Dedifferentiated amniotic fluid mesenchymal stem cell (primary cell): ENCODE data around the gene SBNO1.
"Not testable (repeated sequence)": the region's sequence is repeated elsewhere in the genome, so short reads cannot be mapped to it uniquely, and the experiment has no call there.

Experiments
- DNase-seq: peaks from one replicate; pipeline ENCODE4 v3.0.0-alpha.2; 2016; ENCODE audit errors: extremely low spot score

The SBNO1 gene

GRCh38 chr12:123364532-123365024, at the start of gene SBNO1:
Gene SBNO1 (minus strand): TSS chr12:123364847. CDS start chr12:123350441, 14,406 bp downstream.
- DNase-seq, result peak; percentile 77

GRCh38 chr12:123410041-123410412, 45.4 kb upstream of the SBNO1 start:
- no peak for DNase-seq

- not testable (repeated sequence) for DNase-seq
Observed at GRCh38 chr12:123409284-123410040, 44.8 kb upstream of the SBNO1 start.

GRCh38 chr12:123408619-123409018, 44.0 kb upstream of the SBNO1 start:
- not testable (repeated sequence) for DNase-seq

DNA sequence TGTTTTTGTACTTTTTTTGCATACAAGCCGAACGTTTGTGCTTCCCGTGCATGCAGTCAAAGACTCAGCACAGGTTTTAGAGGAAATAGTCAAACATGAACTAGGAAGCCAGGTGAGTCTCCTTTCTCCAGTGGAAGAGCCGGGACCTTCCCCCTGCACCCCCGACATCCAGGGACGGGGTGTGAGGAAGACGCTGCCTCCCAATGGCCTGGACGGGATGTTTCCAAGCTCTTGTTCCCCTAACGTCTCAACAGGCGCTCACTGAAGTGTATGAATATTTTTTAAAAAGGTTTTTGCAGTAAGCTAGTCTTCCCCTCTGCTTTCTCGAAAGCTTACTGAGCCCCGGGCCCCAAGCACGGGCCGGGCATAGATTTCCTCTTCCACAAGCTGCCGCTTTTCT, 43.3 kb upstream of the SBNO1 start:
- not testable (repeated sequence) for DNase-seq

GRCh38 chr12:123407269-123407668, 42.6 kb upstream of the SBNO1 start:
- DNase-seq, result not testable (repeated sequence)

DNA sequence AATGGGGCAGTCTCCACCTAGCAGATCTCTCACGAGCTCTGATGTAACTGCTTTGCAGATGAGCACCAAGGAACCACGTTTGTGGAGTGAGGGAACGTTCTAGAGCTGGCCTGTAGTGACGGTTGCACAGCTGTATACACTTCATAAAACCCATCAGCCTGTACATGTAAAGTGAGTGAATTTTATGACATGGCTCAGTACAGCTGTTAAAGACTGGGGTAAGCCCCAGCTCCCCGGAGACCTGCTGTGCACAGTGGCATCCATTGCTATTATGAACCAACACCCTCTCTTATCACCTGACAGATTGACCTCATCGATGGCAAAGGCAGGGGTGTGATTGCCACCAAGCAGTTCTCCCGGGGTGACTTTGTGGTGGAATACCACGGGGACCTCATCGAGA, 39.9 kb upstream of the SBNO1 start:
- no peak for DNase-seq

DNA sequence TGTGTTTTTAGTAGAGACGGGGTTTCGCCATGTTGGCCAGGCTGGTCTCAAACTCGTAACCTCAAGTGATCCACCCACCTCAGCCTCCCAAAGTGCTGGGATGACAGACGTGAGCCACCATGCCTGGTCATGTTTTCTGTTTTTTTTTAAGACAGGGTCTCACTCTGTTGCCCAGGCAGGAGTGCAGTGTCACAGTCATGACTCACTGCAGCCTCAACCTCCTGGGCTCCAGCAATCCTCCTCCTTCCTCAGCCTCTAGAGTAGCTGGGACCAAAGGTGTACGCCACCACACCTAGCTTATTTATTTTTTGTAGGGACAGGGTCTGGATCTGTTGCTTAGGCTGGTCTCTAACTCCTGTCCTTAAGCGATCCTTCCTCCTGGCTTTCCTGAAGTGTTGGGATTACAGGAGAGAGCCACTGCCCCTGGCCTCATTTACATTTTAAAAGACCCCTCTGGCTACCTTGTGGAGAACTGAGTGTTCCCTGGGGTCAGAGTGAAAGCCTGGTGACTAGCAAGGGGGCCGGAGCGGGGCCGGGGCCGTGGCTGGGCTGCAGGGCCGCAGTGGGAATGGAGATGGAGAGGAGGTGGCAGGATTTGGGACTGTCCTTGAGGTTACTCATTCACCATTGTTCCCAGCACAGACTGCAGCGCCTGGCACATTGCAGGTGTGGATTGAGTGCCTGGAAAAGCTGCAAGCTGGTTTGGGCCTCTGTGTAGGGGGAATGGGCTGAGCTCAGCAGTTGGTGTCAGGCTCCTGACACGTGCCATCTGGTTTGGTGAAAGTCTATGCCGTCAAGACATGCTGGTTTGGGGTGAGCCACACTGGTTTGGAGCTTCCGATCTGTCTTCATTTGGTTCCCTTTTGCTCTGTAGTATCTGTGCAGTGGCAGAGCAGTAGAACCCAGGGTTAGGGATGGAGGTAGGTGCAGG, 37.4 kb upstream of the SBNO1 start:
- no peak for DNase-seq

- DNase-seq, result no peak
Observed at GRCh38 chr12:123399255-123399617, 34.6 kb upstream of the SBNO1 start.

DNA sequence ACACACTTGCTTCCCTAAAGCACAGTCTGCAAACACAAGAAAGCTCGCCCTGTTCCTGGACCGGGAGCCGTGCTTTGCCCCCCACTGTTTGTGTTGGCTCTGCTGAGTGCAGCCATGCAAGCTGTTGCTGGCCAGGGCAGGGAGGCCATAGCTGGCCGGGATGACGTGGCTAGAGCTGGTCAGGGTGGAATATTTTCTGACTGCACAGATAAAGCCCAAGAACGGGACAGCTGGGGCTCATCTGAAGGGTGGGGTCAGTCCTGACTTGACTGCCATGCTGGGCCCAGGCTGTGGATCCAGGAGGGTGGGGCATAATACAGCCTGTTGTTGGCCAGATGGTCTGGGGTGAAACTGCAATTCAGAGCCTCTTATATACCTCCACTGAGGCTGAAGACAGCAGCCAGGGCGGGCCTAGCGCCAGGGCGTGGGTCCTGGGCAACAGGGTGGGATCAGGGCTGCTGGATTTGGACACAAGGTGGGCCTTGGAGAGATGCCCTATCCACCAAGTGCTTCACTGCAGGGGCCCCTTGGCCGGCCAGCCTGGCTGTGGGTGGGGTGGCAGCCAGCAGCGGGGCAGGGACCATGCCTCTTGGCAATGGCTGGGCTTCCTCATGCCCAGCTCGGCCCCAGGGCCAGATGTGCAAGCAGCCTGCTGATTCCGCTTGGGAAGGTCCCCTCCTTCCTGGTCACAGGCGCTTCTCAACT, 34.1 kb upstream of the SBNO1 start:
- no peak for DNase-seq

DNA sequence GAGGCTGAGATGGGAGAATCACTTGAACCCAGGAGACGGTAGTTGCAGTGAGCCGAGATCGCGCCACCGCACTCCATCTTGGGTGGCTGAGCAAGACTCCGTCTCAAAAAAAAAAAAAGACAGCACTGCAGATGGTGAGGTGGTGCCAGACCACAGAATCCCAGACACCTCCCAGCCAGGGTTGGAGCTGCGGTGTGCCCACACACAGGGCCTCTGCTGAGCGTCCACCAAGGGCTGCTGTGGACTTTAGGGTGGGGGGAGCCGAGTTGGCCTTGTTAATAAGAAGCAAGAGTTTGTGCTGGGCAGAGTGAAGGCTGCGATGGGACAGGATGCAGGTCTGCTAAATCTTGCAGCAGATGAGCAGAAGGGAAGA, 33.5 kb upstream of the SBNO1 start:
- DNase-seq, result no peak

DNA sequence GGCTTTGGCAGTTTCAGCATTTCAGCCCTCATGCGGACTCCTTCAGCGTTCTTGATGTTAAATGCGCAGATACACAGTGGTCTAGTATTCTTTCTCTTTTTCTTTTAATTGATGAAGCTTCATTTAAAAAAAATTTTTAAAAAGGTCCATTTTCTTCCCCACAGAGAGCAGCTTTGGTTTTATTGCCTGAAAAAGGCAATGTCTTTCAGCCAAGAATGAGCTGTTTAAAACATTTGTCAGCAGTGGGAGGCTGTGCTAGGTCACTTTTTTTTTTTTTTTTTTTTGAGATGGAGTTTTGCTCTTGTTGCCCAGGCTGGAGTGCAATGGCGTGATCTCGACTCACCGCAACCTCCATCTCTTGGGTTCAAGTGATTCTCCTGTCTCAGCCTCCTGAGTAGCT, 32.8 kb upstream of the SBNO1 start:
- DNase-seq, result no peak

DNA sequence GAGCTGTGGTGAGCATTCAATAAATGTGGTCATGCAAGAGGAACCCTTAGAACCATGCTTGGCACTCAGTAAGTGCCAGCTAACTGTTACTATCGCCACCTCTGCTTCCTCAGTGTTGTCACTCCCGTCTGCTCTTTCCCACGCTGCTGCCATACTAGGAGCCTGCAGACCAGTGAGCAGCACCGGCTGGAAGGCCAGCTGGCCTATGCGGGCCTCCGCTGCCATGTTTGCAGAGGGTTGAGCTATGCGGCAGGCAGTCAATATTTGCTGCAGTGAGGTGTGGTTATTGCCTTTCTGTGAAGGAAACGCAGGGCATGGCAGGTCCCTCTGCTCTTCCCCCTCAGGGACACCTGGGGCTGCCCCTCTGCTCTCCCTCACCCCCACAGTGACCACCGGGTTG, 32.3 kb upstream of the SBNO1 start:
- no peak for DNase-seq

DNA sequence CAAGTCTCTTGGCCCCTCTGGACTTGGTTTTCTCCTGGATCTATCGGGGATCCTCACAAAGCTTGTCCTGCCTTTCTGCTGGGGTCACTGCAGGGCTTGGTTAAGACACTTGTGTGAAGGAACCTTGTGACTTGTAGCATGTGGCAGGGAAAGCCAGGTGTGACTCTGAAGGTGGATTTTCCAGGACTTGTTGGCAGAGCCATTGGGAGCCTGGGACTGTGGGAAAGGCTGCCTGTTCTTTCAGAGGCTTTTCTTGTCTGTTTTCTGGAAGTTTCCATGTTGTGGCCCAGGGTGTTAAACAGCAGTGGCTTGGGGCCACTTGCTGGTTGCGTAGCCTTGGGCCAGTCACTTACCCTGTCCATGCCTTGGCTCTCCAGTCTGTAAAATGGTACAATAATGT, 31.9 kb upstream of the SBNO1 start:
- DNase-seq, result no peak

GRCh38 chr12:123395236-123395635, 30.6 kb upstream of the SBNO1 start:
- no peak for DNase-seq

- DNase-seq, result peak; percentile 73
Observed at GRCh38 chr12:123393747-123394146, 29.1 kb upstream of the SBNO1 start.

DNA sequence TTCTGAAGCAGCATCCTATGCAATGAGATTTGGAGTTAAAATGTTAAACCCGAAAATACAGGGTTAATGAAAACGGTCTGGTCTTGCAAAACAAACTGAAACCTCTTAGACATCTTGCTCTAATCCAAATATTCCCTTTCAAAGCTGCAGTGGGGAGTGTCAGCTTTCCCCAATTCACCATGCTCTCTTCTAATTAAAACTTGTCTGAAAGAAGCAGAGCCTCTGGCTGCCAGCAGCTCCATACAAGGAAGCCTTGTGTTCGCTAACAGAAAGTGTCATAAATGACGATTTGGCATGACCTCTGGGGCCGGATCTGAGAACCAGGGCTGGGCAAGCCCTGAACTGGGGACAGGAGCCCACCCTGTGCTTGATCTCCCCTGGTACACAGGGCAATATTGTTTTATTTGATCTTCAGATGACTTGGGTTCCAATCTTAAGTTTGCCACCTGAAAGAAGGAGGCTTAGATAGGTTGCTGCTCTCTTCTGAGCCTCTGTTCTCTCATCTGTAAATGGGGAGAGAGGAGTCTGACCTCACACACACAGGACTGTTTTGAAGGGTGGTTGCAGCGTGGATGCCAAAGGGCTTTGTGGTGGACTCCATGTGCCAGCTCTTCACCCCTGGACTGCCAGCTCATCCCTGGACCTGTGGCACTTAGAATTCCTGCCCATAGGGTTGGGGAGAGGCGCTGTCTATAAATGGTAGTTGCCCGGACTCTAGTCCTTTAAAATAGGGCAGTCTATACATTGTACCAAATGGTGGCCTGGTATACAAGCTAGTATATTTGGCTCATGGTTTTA, 27.1 kb upstream of the SBNO1 start:
- no peak for DNase-seq

DNA sequence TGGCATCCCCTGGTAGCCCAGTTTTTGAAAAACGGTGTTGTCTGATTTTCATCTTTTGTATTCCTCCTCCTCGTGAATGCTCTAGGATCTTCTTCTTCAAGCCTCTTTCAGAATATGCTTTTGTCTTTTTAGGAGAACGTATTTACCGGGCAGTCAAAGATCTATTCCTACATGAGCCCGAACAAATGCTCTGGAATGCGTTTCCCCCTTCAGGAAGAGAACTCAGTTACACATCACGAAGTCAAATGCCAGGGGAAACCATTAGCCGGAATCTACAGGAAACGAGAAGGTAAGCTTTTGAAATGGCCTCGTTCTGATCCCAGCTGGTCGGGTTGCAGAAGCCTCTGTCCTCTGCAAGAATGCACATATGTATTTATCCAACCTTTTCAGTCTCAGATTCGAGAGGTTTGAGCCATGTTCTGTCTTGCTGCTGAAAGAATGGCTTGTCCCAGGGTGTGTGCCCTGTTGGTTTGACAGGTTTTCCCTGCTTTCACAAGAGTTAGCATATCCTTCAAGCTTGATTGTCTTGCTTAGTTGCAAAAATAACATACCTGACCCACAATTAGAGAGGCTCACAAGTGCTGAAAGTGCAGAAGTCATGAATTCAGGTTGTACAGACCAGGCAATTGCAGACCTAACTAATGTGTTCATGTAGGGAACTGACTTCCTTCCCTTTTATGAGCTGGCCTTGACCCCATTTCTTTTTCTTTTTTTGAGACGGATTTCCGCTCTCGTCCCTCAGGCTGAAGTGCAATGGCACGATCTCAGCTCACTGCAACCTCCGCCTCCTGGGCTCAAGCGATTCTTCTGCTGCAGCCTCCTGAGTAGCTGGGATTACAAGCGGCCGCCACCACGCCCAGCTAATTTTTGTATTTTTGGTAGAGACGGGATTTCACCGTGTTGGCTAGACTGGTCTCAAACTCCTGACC, 26.1 kb upstream of the SBNO1 start:
- DNase-seq, result no peak

GRCh38 chr12:123389560-123390351, 25.1 kb upstream of the SBNO1 start:
- no peak for DNase-seq
